GM23248 (cell line): ENCODE results near the gene RCOR1.

ENCODE experiments used
- EZH2 ChIP-seq: fragments of 200-600 bp; sonication (generic); IDR thresholded peaks from 2 replicates; pipeline ENCODE4 v1.6.1; 2018; ENCODE audit warnings: antibody characterized with exemption, mild to moderate bottlenecking; ENCODE audit not compliant: insufficient read depth, poor library complexity, severe bottlenecking
- EZH2phosphoT487 ChIP-seq: fragments of 200-600 bp; sonication (generic); IDR thresholded peaks from 2 replicates; pipeline ENCODE4 v1.6.1; 2018; ENCODE audit warnings: antibody characterized with exemption, moderate library complexity, mild to moderate bottlenecking, low read depth; ENCODE audit not compliant: insufficient read depth

- TF ChIP-seq EZH2phosphoT487: no peak
- TF ChIP-seq EZH2: no peak
Measured at GRCh38 chr14:102771144-102771543, 178.7 kb downstream of the RCOR1 start.
